Measurements from ENCODE around the gene LAMC1.

- TF ChIP-seq CTCF (conservative IDR thresholded peaks at IDR 0.05; ENCODE audit: low read depth, low read length) = no peak
- TF ChIP-seq EZH2 (IDR thresholded peaks at IDR 0.05; ENCODE audit: borderline replicate concordance, low read depth, low read length, poor library complexity, severe bottlenecking) = no peak
Measured at GRCh38 chr1:183040547-183040971, 17.3 kb downstream of the LAMC1 start.

All from A673 (cell line).